DOHH2 (cell line): Measurements from ENCODE around the gene NFYC.

Source experiments
- CTCF ChIP-seq: fragments of 200-600 bp; sonication (generic); IDR thresholded peaks from one replicate; pipeline ENCODE4 v1.5.1; 2014; ENCODE audit warnings: antibody characterized with exemption, mild to moderate bottlenecking, low read depth, low read length; ENCODE audit not compliant: poor library complexity, severe bottlenecking
- EZH2phosphoT487 ChIP-seq: fragments of 200-600 bp; sonication (generic); IDR thresholded peaks from 2 replicates; pipeline ENCODE4 v1.6.1; 2017; ENCODE audit warnings: borderline replicate concordance, mild to moderate bottlenecking, antibody characterized with exemption, low read length, moderate library complexity, mixed read lengths

DNA sequence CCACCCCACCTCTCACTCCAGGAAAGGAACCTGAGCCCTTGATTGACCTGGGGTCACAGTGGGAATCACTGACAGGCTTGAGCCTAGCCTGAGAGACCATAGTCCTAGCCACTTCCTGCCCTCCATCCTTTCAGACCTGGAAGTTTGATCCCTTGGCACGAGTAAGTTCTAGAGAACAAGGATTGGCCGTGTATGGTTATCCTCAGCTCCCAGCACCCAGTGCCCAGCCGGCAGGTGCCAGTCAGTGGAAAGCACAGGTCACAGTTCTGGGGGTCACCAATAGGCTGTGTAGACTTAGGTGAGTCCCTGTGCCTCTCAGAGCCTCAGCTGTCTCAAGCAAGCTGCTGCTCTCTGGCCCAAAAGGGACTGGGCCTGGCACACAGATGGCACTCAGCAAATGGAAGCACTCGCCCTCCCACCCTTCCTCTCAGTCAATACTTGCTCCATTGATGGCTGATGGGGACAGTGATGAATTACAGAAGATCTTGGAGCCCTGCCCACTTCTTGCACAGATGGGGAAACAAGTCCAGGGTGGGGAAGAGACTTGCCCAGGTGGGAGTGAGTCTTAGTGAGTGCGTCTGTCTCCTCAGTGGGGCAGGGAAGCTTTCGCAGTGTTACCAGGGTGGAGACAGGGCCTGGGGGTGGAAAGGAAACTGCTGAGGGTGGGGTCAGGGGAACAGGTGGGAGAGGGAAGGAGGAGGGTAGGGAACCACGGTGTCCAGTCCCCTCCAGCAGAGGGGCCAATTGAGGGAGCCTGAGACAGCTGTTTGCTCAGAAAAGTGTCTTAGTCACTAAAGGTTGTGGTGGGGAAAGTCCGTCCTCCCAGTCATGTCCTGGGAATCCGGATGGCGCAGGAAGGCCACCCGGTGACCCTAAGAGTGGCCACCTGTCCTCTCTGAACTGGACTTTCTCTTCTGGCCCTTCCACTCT, 89.4 kb downstream of the NFYC start:
- no peak for TF ChIP-seq CTCF
- TF ChIP-seq EZH2phosphoT487: no peak
